HEK293 (cell line): Measurements from ENCODE around the gene COL12A1.
A peak's percentile ranks its signal among the peaks of the same experiment; 100 is the strongest.

Experiments
- CTCF ChIA-PET: fragments of 350-600 bp; formaldehyde crosslinking; extraction: SDS; loops from one replicate; lab custom pipeline; 2021; ENCODE audit warnings: antibody characterized with exemption; lab: Yijun Ruan, JAX
- POLR2A ChIA-PET: fragments of 300-600 bp; formaldehyde crosslinking; extraction: SDS; loops from one replicate; lab custom pipeline; 2020; ENCODE audit warnings: antibody characterized with exemption, inconsistent platforms; lab: Yijun Ruan, JAX
- H3K27ac ChIP-seq: fragments of 200-500 bp; sonication (Bioruptor generic); 2 replicates; pipeline ENCODE4 v1.5.1; 2014; ENCODE audit warnings: low read depth, low read length, control low read depth, inconsistent platforms; ENCODE audit errors: extremely low read depth
- H3K36me3 ChIP-seq, 2 experiments: fragments of 200-500 bp in 1 of 2; sonication (Bioruptor generic) in 1 of 2; 1 replicate in 1 of 2; 2 replicates in 1 of 2; pipeline ENCODE4 v1.5.1; 2014 to 2017; ENCODE audit warnings: inconsistent platforms in 2 of 2, low read length in 2 of 2; ENCODE audit not compliant: control insufficient read depth in 2 of 2, insufficient read depth in 1 of 2
- H3K4me1 ChIP-seq: fragments of 200-500 bp; sonication (Bioruptor generic); 2 replicates; pipeline ENCODE4 v1.5.1; 2014; ENCODE audit warnings: mild to moderate bottlenecking, low read length, inconsistent platforms; ENCODE audit not compliant: control insufficient read depth, insufficient read depth
- H3K4me3 ChIP-seq: 2 replicates; pipeline ENCODE4 v1.5.1; 2011; ENCODE audit warnings: low read depth, mild to moderate bottlenecking, control low read depth, low read length, moderate library complexity
- H3K9me3 ChIP-seq: fragments of 200-500 bp; sonication (Bioruptor generic); 2 replicates; pipeline ENCODE4 v1.5.1; 2014; ENCODE audit warnings: low read depth, low read length, inconsistent platforms; ENCODE audit not compliant: control insufficient read depth, insufficient read depth
- ATF2 ChIP-seq: fragments of 450-650 bp; formaldehyde crosslinking; IDR thresholded peaks from 2 replicates; pipeline ENCODE4 v1.5.1; 2016; ENCODE audit warnings: missing biosample characterization, missing genetic modification characterization, low read depth
- EGR2 ChIP-seq: fragments of 450-650 bp; formaldehyde crosslinking; IDR thresholded peaks from 2 replicates; pipeline ENCODE4 v1.5.1; 2016; ENCODE audit warnings: low read depth, missing biosample characterization, missing genetic modification characterization
- GFI1B ChIP-seq: fragments of 450-650 bp; formaldehyde crosslinking; IDR thresholded peaks from 2 replicates; pipeline ENCODE4 v1.5.1; 2016; ENCODE audit warnings: missing biosample characterization, missing genetic modification characterization
- GLI2 ChIP-seq: fragments of 450-650 bp; formaldehyde crosslinking; IDR thresholded peaks from 2 replicates; pipeline ENCODE4; 2017; ENCODE audit warnings: missing biosample characterization, missing genetic modification characterization, low read depth, borderline replicate concordance
- OSR2 ChIP-seq: fragments of 450-650 bp; formaldehyde crosslinking; IDR thresholded peaks from 2 replicates; pipeline ENCODE4 v1.5.1; 2016; ENCODE audit warnings: missing biosample characterization, missing genetic modification characterization
- PRDM1 ChIP-seq: fragments of 450-650 bp; formaldehyde crosslinking; IDR thresholded peaks from 2 replicates; pipeline ENCODE4; 2016; ENCODE audit warnings: missing biosample characterization, missing genetic modification characterization
- TCF7L2 ChIP-seq: IDR thresholded peaks from 2 replicates; pipeline ENCODE4 v1.6.1; 2011; ENCODE audit warnings: low read depth, mild to moderate bottlenecking, inconsistent platforms, low read length, moderate library complexity, borderline replicate concordance
- ZFHX2 ChIP-seq: fragments of 450-650 bp; formaldehyde crosslinking; conservative IDR thresholded peaks from 2 replicates; pipeline ENCODE4 v1.5.1; 2016; ENCODE audit warnings: missing biosample characterization, missing genetic modification characterization
- ZFP69B ChIP-seq: fragments of 450-650 bp; formaldehyde crosslinking; IDR thresholded peaks from 2 replicates; pipeline ENCODE4 v1.5.1; 2016; ENCODE audit warnings: missing biosample characterization, missing genetic modification characterization
- ZNF121 ChIP-seq: fragments of 450-650 bp; formaldehyde crosslinking; IDR thresholded peaks from 2 replicates; pipeline ENCODE4 v1.5.1; 2016; ENCODE audit warnings: missing biosample characterization, missing genetic modification characterization
- ZNF138 ChIP-seq: fragments of 450-650 bp; formaldehyde crosslinking; IDR thresholded peaks from 2 replicates; pipeline ENCODE4 v1.5.1; 2016; ENCODE audit warnings: missing biosample characterization, missing genetic modification characterization, borderline replicate concordance
- ZNF18 ChIP-seq: fragments of 450-650 bp; formaldehyde crosslinking; IDR thresholded peaks from 2 replicates; pipeline ENCODE4 v1.5.1; 2016; ENCODE audit warnings: missing biosample characterization, missing genetic modification characterization
- ZNF2 ChIP-seq: fragments of 450-650 bp; formaldehyde crosslinking; IDR thresholded peaks from 2 replicates; pipeline ENCODE4 v1.5.1; 2016; ENCODE audit warnings: missing biosample characterization, missing genetic modification characterization
- ZNF211 ChIP-seq: fragments of 450-650 bp; formaldehyde crosslinking; IDR thresholded peaks from 2 replicates; pipeline ENCODE4 v1.5.1; 2016; ENCODE audit warnings: low read depth, missing biosample characterization, missing genetic modification characterization
- ZNF26 ChIP-seq: fragments of 450-650 bp; formaldehyde crosslinking; IDR thresholded peaks from 2 replicates; pipeline ENCODE4 v1.5.1; 2016; ENCODE audit warnings: missing biosample characterization, missing genetic modification characterization
- ZNF274 ChIP-seq, 2 experiments: fragments of 200-500 bp in 1 of 2; fragments of 450-650 bp in 1 of 2; sonication (Bioruptor generic) in 1 of 2; formaldehyde crosslinking in 1 of 2; IDR thresholded peaks; 2 replicates each; pipeline versions ENCODE4 v1.5.1 to v1.6.1; 2014 to 2016; ENCODE audit warnings: borderline replicate concordance in 1 of 2, inconsistent platforms in 1 of 2, low read length in 1 of 2, missing biosample characterization in 1 of 2, missing genetic modification characterization in 1 of 2
- ZNF394 ChIP-seq: fragments of 450-650 bp; formaldehyde crosslinking; IDR thresholded peaks from 2 replicates; pipeline ENCODE4 v1.5.1; 2016; ENCODE audit warnings: missing biosample characterization, missing genetic modification characterization, mild to moderate bottlenecking, moderate library complexity, borderline replicate concordance
- ZNF398 ChIP-seq: fragments of 450-650 bp; formaldehyde crosslinking; IDR thresholded peaks from 2 replicates; pipeline ENCODE4 v1.5.1; 2017; ENCODE audit warnings: missing biosample characterization, missing genetic modification characterization
- ZNF404 ChIP-seq: fragments of 450-650 bp; formaldehyde crosslinking; IDR thresholded peaks from 2 replicates; pipeline ENCODE4 v1.5.1; 2017; ENCODE audit warnings: missing biosample characterization, missing genetic modification characterization
- ZNF513 ChIP-seq: fragments of 450-650 bp; IDR thresholded peaks from 2 replicates; pipeline ENCODE4 v1.5.1; 2018; ENCODE audit warnings: missing biosample characterization, missing genetic modification characterization
- ZNF521 ChIP-seq: fragments of 450-650 bp; formaldehyde crosslinking; IDR thresholded peaks from 2 replicates; pipeline ENCODE4 v1.5.1; 2017; ENCODE audit warnings: missing biosample characterization, mild to moderate bottlenecking, missing genetic modification characterization
- ZNF530 ChIP-seq: fragments of 450-650 bp; formaldehyde crosslinking; IDR thresholded peaks from 2 replicates; pipeline ENCODE4 v1.5.1; 2016; ENCODE audit warnings: low read depth, missing biosample characterization, missing genetic modification characterization
- ZNF549 ChIP-seq: fragments of 450-650 bp; IDR thresholded peaks from 2 replicates; pipeline ENCODE4 v1.5.1; 2018; ENCODE audit warnings: missing biosample characterization, missing genetic modification characterization, mild to moderate bottlenecking, inconsistent platforms, moderate library complexity
- ZNF555 ChIP-seq: fragments of 450-650 bp; formaldehyde crosslinking; conservative IDR thresholded peaks from 2 replicates; pipeline ENCODE4 v1.5.1; 2017; ENCODE audit warnings: missing biosample characterization, mild to moderate bottlenecking, missing genetic modification characterization, inconsistent platforms
- ZNF623 ChIP-seq: fragments of 450-650 bp; formaldehyde crosslinking; IDR thresholded peaks from 2 replicates; pipeline ENCODE4 v1.5.1; 2016; ENCODE audit warnings: missing biosample characterization, missing genetic modification characterization
- ZNF747 ChIP-seq: fragments of 450-650 bp; formaldehyde crosslinking; IDR thresholded peaks from 2 replicates; pipeline ENCODE4 v1.5.1; 2016; ENCODE audit warnings: missing biosample characterization, missing genetic modification characterization
- ZNF776 ChIP-seq: fragments of 450-650 bp; formaldehyde crosslinking; IDR thresholded peaks from 2 replicates; pipeline ENCODE4 v1.5.0; 2017; ENCODE audit warnings: missing biosample characterization, missing genetic modification characterization, borderline replicate concordance
- ZSCAN18 ChIP-seq: fragments of 450-650 bp; formaldehyde crosslinking; IDR thresholded peaks from 2 replicates; pipeline ENCODE4 v1.5.1; 2016; ENCODE audit warnings: missing biosample characterization, missing genetic modification characterization

Gene COL12A1

GRCh38 chr6:75176076-75176582, 29.7 kb downstream of the COL12A1 start:
- Histone ChIP-seq H3K9me3 (no peaks in the 10 kb centered on the region), H3K36me3 (no peaks in the 10 kb centered on the region), H3K4me1 (no peaks in the 10 kb centered on the region), H3K4me3 (no peak overlapping the region), H3K27ac (no peak overlapping the region)
- ChIA-PET POLR2A (no interaction called here), CTCF (interaction anchor here (0.7 to 1.1 kb wide), 3 partner anchors 33 to 1566 kb away, joined by 3 read pairs; no protein-coding TSS in a partner anchor)
- TF ChIP-seq TCF7L2 (no peak), ZNF2 (tag by site-specific recombination) (no peak), ZSCAN18 (no peak), GFI1B (tag by site-specific recombination) (no peak), ATF2 (tag by site-specific recombination) (no peak), PRDM1 (tag by site-specific recombination) (peak; percentile 97), ZNF18 (tag by site-specific recombination) (no peak), ZNF398 (tag by site-specific recombination) (peak; percentile 71; the same call in 1 of the 2 replicates), EGR2 (tag by site-specific recombination) (peak; percentile 100), GLI2 (tag by site-specific recombination) (no peak), ZNF521 (tag by site-specific recombination) (no peak), ZNF549 (tag by site-specific recombination) (no peak), ZNF26 (no peak), ZNF623 (tag by site-specific recombination) (no peak), ZNF747 (no peak), ZNF121 (tag by site-specific recombination) (no peak), ZFP69B (tag by site-specific recombination) (no peak), ZFHX2 (tag by site-specific recombination) (peak; percentile 100), ZNF555 (tag by site-specific recombination) (no peak), ZNF394 (tag by site-specific recombination) (no peak), OSR2 (no peak), ZNF776 (tag by site-specific recombination) (no peak), ZNF513 (tag by site-specific recombination) (no peak), ZNF530 (tag by site-specific recombination) (no peak), ZNF138 (tag by site-specific recombination) (no peak), ZNF404 (tag by site-specific recombination) (no peak), ZNF211 (no peak), ZNF274 (IDR thresholded peaks at IDR 0.05; ENCODE audit: low read length) (no peak), ZNF274 (tag by site-specific recombination; IDR thresholded peaks at IDR 0.05; ENCODE audit: borderline replicate concordance) (no peak)
